Hematopoietic multipotent progenitor cell treated with erythropoietin and hydrocortisone succinate and interleukin-3 and kit ligand, for 17 days (in vitro differentiated cells): Measurements from ENCODE around the gene SMAD2.
"Not testable (repeated sequence)": the region's sequence is repeated elsewhere in the genome, so short reads cannot be mapped to it uniquely, and the experiment has no call there.

ENCODE experiments used
- DNase-seq: peaks from one replicate; pipeline ENCODE4 v3.0.0-alpha.2; 2015; ENCODE audit warnings: low spot score

Gene SMAD2

GRCh38 chr18:47930199-47930930 lies at the start of gene SMAD2:
Gene SMAD2 (minus strand): TSS chr18:47930659. CDS start chr18:47896756, 33,903 bp downstream.
- no peak for DNase-seq

- DNase-seq: no peak
These were observed 49.2 kb upstream of the SMAD2 start for GRCh38 chr18:47979611-47980200.

GRCh38 chr18:47978603-47979002 lies 48.1 kb upstream of the SMAD2 start:
- no peak for DNase-seq

GRCh38 chr18:47978141-47978540 lies 47.7 kb upstream of the SMAD2 start:
- no peak for DNase-seq

GRCh38 chr18:47975701-47976100 lies 45.2 kb upstream of the SMAD2 start:
- DNase-seq: no peak

GRCh38 chr18:47975105-47975504 lies 44.6 kb upstream of the SMAD2 start:
- DNase-seq: no peak

GRCh38 chr18:47970664-47971531 lies 40.4 kb upstream of the SMAD2 start:
- no peak for DNase-seq

- no peak for DNase-seq
These were observed 39.4 kb upstream of the SMAD2 start for GRCh38 chr18:47969816-47970215.

GRCh38 chr18:47968721-47969120 lies 38.3 kb upstream of the SMAD2 start:
- DNase-seq: no peak

- DNase-seq: no peak
These were observed 37.7 kb upstream of the SMAD2 start for GRCh38 chr18:47968006-47968676.

- no peak for DNase-seq
These were observed 33.6 kb upstream of the SMAD2 start for GRCh38 chr18:47964053-47964452.

GRCh38 chr18:47961003-47961402 lies 30.5 kb upstream of the SMAD2 start:
- DNase-seq: not testable (repeated sequence)

- no peak for DNase-seq
These were observed 23.0 kb upstream of the SMAD2 start for GRCh38 chr18:47953471-47953931.

GRCh38 chr18:47950511-47950910 lies 20.1 kb upstream of the SMAD2 start:
- no peak for DNase-seq

- no peak for DNase-seq
These were observed 18.7 kb upstream of the SMAD2 start for GRCh38 chr18:47949202-47949601.

- DNase-seq: no peak
These were observed 16.4 kb upstream of the SMAD2 start for GRCh38 chr18:47946889-47947288.

GRCh38 chr18:47944972-47945852 lies 14.8 kb upstream of the SMAD2 start:
- DNase-seq: no peak

GRCh38 chr18:47936952-47937351 lies 6.5 kb upstream of the SMAD2 start:
- no peak for DNase-seq

- DNase-seq: no peak
These were observed 5.0 kb upstream of the SMAD2 start for GRCh38 chr18:47935321-47936055.

- no peak for DNase-seq
These were observed 2.1 kb upstream of the SMAD2 start for GRCh38 chr18:47932603-47933002.
